IMR-90 (cell line): Measurements from ENCODE around the gene FOXN3. TPM values are rescaled to one million over a fixed set of nuclear protein-coding genes. Genes with fewer than 3 reads are reported as not detected.

Experiments
- ATAC-seq: fragments of 200-7000 bp; cut with Tn5 transposase; 2 replicates; pipeline ENCODE4 v1.9.1; 2020; ENCODE audit warnings: low read depth, mild to moderate bottlenecking, moderate library complexity
- BruUV-seq: library from RNA; stranded (reverse); fragments of 400-500 nt; replicated peaks from 2 replicates; lab custom pipeline; 2021; lab: Mats Ljungman, UMichigan
- CTCF ChIA-PET: fragments of 300-600 bp; formaldehyde crosslinking; extraction: SDS; loops from one replicate; lab custom pipeline; 2021; ENCODE audit warnings: antibody characterized with exemption; lab: Yijun Ruan, JAX
- POLR2A ChIA-PET: fragments of 300-600 bp; sonication (Branson Sonifier 250); formaldehyde crosslinking; loops from one replicate; lab custom pipeline; 2022; ENCODE audit warnings: antibody characterized with exemption; ENCODE audit not compliant: unreplicated experiment; lab: Charles Lee
- DNase-seq: peaks from one replicate; pipeline ENCODE4 v3.0.0; 2013
- H2AFZ ChIP-seq: replicated peaks from 2 replicates; pipeline ENCODE3; 2013; ENCODE audit warnings: low read length, mild to moderate bottlenecking; ENCODE audit not compliant: poor library complexity
- H2AK5ac ChIP-seq: 2 replicates; pipeline ENCODE4 v1.6.1; 2013; ENCODE audit warnings: low read depth, low read length, inconsistent platforms
- H2AK9ac ChIP-seq: replicated peaks from 2 replicates; pipeline ENCODE3; 2013; ENCODE audit warnings: mild to moderate bottlenecking, low read depth, low read length, moderate library complexity; ENCODE audit not compliant: poor library complexity
- H2BK120ac ChIP-seq: 2 replicates; pipeline ENCODE4 v1.6.1; 2013; ENCODE audit warnings: low read depth, low read length, inconsistent platforms
- H2BK15ac ChIP-seq: 3 replicates; pipeline ENCODE4 v1.6.1; 2013; ENCODE audit warnings: low read depth, low read length, inconsistent platforms
- H2BK20ac ChIP-seq: 2 replicates; pipeline ENCODE4 v1.6.1; 2013; ENCODE audit warnings: low read depth, mild to moderate bottlenecking, inconsistent platforms, low read length, moderate library complexity
- H2BK5ac ChIP-seq: 2 replicates; pipeline ENCODE4 v1.6.1; 2013; ENCODE audit warnings: mild to moderate bottlenecking, low read depth, low read length, inconsistent platforms; ENCODE audit not compliant: poor library complexity, severe bottlenecking
- H3K14ac ChIP-seq: replicated peaks from 2 replicates; pipeline ENCODE4 v1.6.1; 2013; ENCODE audit warnings: low read depth, low read length, inconsistent platforms
- H3K18ac ChIP-seq: 2 replicates; pipeline ENCODE4 v1.6.1; 2013; ENCODE audit warnings: low read depth, low read length, control low read depth
- H3K23ac ChIP-seq: 2 replicates; pipeline ENCODE4 v1.6.1; 2013; ENCODE audit warnings: low read depth, low read length, inconsistent platforms
- H3K27ac ChIP-seq: 2 replicates; pipeline ENCODE4 v1.5.1; 2013; ENCODE audit warnings: mild to moderate bottlenecking, control low read depth, low read length; ENCODE audit not compliant: insufficient read depth
- H3K27me3 ChIP-seq: 2 replicates; pipeline ENCODE4 v1.6.1; 2013; ENCODE audit warnings: low read length; ENCODE audit not compliant: control insufficient read depth, insufficient read depth
- H3K36me3 ChIP-seq: 2 replicates; pipeline ENCODE4 v1.6.1; 2013; ENCODE audit warnings: low read length, mixed read lengths; ENCODE audit not compliant: control insufficient read depth, insufficient read depth
- H3K4ac ChIP-seq: 2 replicates; pipeline ENCODE4 v1.6.1; 2013; ENCODE audit warnings: low read depth, low read length, inconsistent platforms
- H3K4me1 ChIP-seq: 2 replicates; pipeline ENCODE4 v1.6.1; 2013; ENCODE audit warnings: low read length, mixed read lengths; ENCODE audit not compliant: control insufficient read depth, insufficient read depth
- H3K4me2 ChIP-seq: 2 replicates; pipeline ENCODE4 v1.6.1; 2013; ENCODE audit warnings: low read depth, mild to moderate bottlenecking, control low read depth, low read length, moderate library complexity
- H3K4me3 ChIP-seq: 2 replicates; pipeline ENCODE4 v1.5.1; 2013; ENCODE audit warnings: low read depth, mild to moderate bottlenecking, control low read depth, low read length, moderate library complexity; ENCODE audit not compliant: insufficient read depth
- H3K56ac ChIP-seq: 2 replicates; pipeline ENCODE4 v1.6.1; 2013; ENCODE audit warnings: low read length, inconsistent platforms; ENCODE audit not compliant: insufficient read depth; ENCODE audit errors: extremely low read depth
- H3K79me1 ChIP-seq, 2 experiments: 2 replicates each; pipeline ENCODE4 v1.6.1; 2013; ENCODE audit warnings: low read length in 2 of 2, inconsistent platforms in 1 of 2, low read depth in 1 of 2
- H3K9ac ChIP-seq: 2 replicates; pipeline ENCODE4 v1.6.1; 2013; ENCODE audit warnings: low read depth, low read length, control low read depth
- H3K9me1 ChIP-seq: 2 replicates; pipeline ENCODE4 v1.6.1; 2013; ENCODE audit warnings: low read length, inconsistent platforms; ENCODE audit not compliant: insufficient read depth
- H3K9me3 ChIP-seq: 2 replicates; pipeline ENCODE4 v1.6.1; 2013; ENCODE audit warnings: low read length; ENCODE audit not compliant: control insufficient read depth, insufficient read depth
- H4K20me1 ChIP-seq: 2 replicates; pipeline ENCODE4 v1.6.1; 2013; ENCODE audit warnings: low read length, inconsistent platforms; ENCODE audit not compliant: insufficient read depth
- H4K5ac ChIP-seq: 2 replicates; pipeline ENCODE4 v1.6.1; 2013; ENCODE audit warnings: mild to moderate bottlenecking, low read depth, low read length, control low read depth
- H4K8ac ChIP-seq, 2 experiments: 2 replicates each; pipeline ENCODE4 v1.6.1; 2013; ENCODE audit warnings: low read depth in 2 of 2, low read length in 2 of 2, control low read depth in 1 of 2, inconsistent platforms in 1 of 2
- H4K91ac ChIP-seq: 2 replicates; pipeline ENCODE4 v1.6.1; 2013; ENCODE audit warnings: low read depth, low read length, inconsistent platforms; ENCODE audit not compliant: insufficient read depth
- CEBPB ChIP-seq: IDR thresholded peaks from 2 replicates; pipeline ENCODE4 v1.6.1; 2012; ENCODE audit warnings: low read depth, low read length, improper control_type of control experiment
- CHD1 ChIP-seq: IDR thresholded peaks from 2 replicates; pipeline ENCODE4 v1.6.1; 2012; ENCODE audit warnings: low read depth, low read length, improper control_type of control experiment
- CTCF ChIP-seq: conservative IDR thresholded peaks from 2 replicates; pipeline ENCODE4 v1.5.1; 2012; ENCODE audit warnings: mild to moderate bottlenecking, low read depth, low read length, improper control_type of control experiment
- ELK1 ChIP-seq: fragments of 150-350 bp; IDR thresholded peaks from 2 replicates; pipeline ENCODE4 v1.6.1; 2016; ENCODE audit warnings: low read depth, mild to moderate bottlenecking, low read length, moderate library complexity, borderline replicate concordance
- FOS ChIP-seq: fragments of 150-350 bp; IDR thresholded peaks from 2 replicates; pipeline ENCODE4 v1.6.1; 2016; ENCODE audit warnings: low read depth, low read length
- MAFK ChIP-seq: IDR thresholded peaks from 2 replicates; pipeline ENCODE4 v1.6.1; 2012; ENCODE audit warnings: low read depth, low read length, improper control_type of control experiment
- MAZ ChIP-seq: IDR thresholded peaks from 2 replicates; pipeline ENCODE4 v1.6.1; 2012; ENCODE audit warnings: low read depth, mild to moderate bottlenecking, low read length, improper control_type of control experiment, moderate library complexity, borderline replicate concordance
- MXI1 ChIP-seq: IDR thresholded peaks from 2 replicates; pipeline ENCODE4 v1.6.1; 2012; ENCODE audit warnings: low read depth, mild to moderate bottlenecking, low read length, moderate library complexity, borderline replicate concordance
- NFE2L2 ChIP-seq: fragments of 150-350 bp; IDR thresholded peaks from 2 replicates; pipeline ENCODE4 v1.6.1; 2016; ENCODE audit warnings: low read depth, mild to moderate bottlenecking, low read length
- POLR2A ChIP-seq: IDR thresholded peaks from 2 replicates; pipeline ENCODE4 v1.6.1; 2012; ENCODE audit warnings: mild to moderate bottlenecking, low read depth, low read length
- RAD21 ChIP-seq: IDR thresholded peaks from 2 replicates; pipeline ENCODE4 v1.6.1; 2012; ENCODE audit warnings: low read length, improper control_type of control experiment
- RCOR1 ChIP-seq: IDR thresholded peaks from 2 replicates; pipeline ENCODE4 v1.6.1; 2012; ENCODE audit warnings: mild to moderate bottlenecking, low read length, improper control_type of control experiment; ENCODE audit not compliant: insufficient replicate concordance
- RFX5 ChIP-seq: IDR thresholded peaks from 2 replicates; pipeline ENCODE4 v1.8.0; 2012; ENCODE audit warnings: low read depth, mild to moderate bottlenecking, low read length, moderate library complexity
- SMC3 ChIP-seq: fragments of 150-350 bp; IDR thresholded peaks from 2 replicates; pipeline ENCODE4 v1.6.1; 2016; ENCODE audit warnings: low read depth, mild to moderate bottlenecking, antibody characterized with exemption, low read length, moderate library complexity
- WGBS, 2 experiments: methylation state at CpG; one replicate each; pipeline versions ENCODE4 v1.1.5 to v1.1.7; 2013; ENCODE audit warnings: missing lambda C conversion rate in 2 of 2; ENCODE audit not compliant: insufficient read length in 1 of 2; ENCODE audit errors: extremely low coverage in 2 of 2; 5-methylcytosine and 5-hydroxymethylcytosine counted together
- dilution Hi-C: fragments of 300-500 bp; cut with HindIII; formaldehyde crosslinking; loops from one replicate; pipeline ENCODE4 v1.14.3; 2018; ENCODE audit warnings: low sequenced_read_pairs; ENCODE audit not compliant: unreplicated experiment
- in situ Hi-C: fragments of 300-500 bp; cut with MboI; formaldehyde crosslinking; loops from 3 replicates; pipeline ENCODE4 v1.14.3; 2019; ENCODE audit warnings: low sequenced_read_pairs, inconsistent platforms, mixed read lengths
- intact Hi-C: fragments of 100-400 bp; cut with micrococcal nuclease; formaldehyde crosslinking; loops from 2 replicates; pipeline ENCODE4 v1.10.0; 2022
- polyA plus RNA-seq, 3 experiments: library from polyadenylated mRNA; depleted of rRNA; stranded (reverse); fragments of >200 nt; gene quantifications; 2 replicates each; pipeline ENCODE4 v1.2.3, GENCODE V29; 2012; ENCODE audit warnings: low replicate concordance in 1 of 3
- total RNA-seq: library from RNA; depleted of rRNA; stranded (reverse); fragments of >200 nt; gene quantifications from 2 replicates; pipeline ENCODE4 v1.2.3, GENCODE V29; 2012
- TF ChIP-seq, protein P1 (sequence below): fragments of 150-350 bp; IDR thresholded peaks from 2 replicates; pipeline ENCODE4 v1.6.1; 2017; ENCODE audit warnings: mild to moderate bottlenecking, antibody characterized with exemption, low read length, low read depth

Gene FOXN3
- total and polyA plus RNA-seq, 2 of the 4 experiments (the other 2 are of a cell fraction) = 22.6 to 33.7 TPM

DNA sequence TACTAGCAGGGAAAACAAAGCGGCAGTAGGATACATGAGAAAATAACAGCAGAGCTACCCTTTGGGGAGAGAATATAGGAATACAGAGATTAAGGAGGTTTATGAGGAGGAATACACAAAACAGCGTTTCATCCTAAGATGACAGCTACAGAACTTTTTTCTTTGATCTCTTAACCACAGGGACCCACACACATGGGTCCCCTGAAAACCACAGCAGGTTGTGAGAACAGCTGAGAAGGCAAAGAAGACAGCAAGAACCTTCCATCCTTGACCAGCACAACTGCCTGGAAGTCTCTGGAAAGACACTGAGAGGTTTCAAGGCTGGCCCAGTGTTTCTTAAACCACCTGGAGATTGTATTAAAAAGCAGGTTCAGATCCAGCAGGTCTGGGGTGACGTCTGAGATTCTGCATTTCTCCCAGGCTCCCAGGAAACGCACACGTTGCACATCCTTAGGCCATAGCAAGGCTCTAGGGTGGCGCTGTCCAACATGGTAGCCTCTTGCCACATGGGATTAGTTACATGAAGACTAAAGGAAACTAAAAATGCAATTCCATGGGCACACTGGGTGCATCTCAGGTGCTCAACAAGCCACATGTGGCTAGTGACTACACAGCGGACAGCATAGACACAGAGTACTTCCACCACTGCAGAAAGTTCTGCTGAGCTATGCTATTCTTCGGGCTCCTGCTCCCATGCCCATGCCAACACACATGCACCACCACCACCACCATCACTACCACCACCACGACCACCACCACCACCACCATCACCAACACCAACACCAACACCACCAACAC, 92.3 kb downstream of the FOXN3 start:
- no peak overlapping the region for H2AFZ ChIP-seq
- H2AK5ac ChIP-seq = no peak overlapping the region
- H3K36me3 ChIP-seq = peaks cover 5% of the 10 kb centered on the region
- WGBS, 2 experiments = 100% methylated on average over 4 of the region's 9 CpGs; no CpG with 5 or more reads in 1 of the 2 experiments
- in situ Hi-C loops = no loop called here
- H4K20me1 ChIP-seq = peaks cover 21% of the 10 kb centered on the region
- no peak overlapping the region for H2AK9ac ChIP-seq
- no peaks in the 10 kb centered on the region for H3K27me3 ChIP-seq
- no peak overlapping the region for H3K4me3 ChIP-seq
- CTCF ChIA-PET = no interaction called here
- ATAC-seq (no peak), DNase-seq (no peak)
- H3K4me2 ChIP-seq = no peak overlapping the region
- no peaks in the 10 kb centered on the region for H3K9me3 ChIP-seq
- no peak overlapping the region for H3K23ac ChIP-seq
- no peak overlapping the region for H4K8ac ChIP-seq
- H3K56ac ChIP-seq = no peak overlapping the region
- peak overlapping the region; percentile 18 for H2BK5ac ChIP-seq
- peaks cover 24% of the 10 kb centered on the region for H3K9me1 ChIP-seq
- H4K91ac ChIP-seq = no peak overlapping the region
- H3K79me1 ChIP-seq = peaks cover 59 to 88% of the 10 kb centered on the region in 2 experiments
- no peak overlapping the region for H2BK15ac ChIP-seq
- BruUV-seq = no TSS peak
- no peak overlapping the region for H2BK20ac ChIP-seq
- no peak overlapping the region for H3K27ac ChIP-seq
- dilution Hi-C loops = no loop called here
- no peak overlapping the region for H3K18ac ChIP-seq
- H3K4me1 ChIP-seq = peaks cover 22% of the 10 kb centered on the region
- no peak overlapping the region for H3K4ac ChIP-seq
- H2BK120ac ChIP-seq = no peak overlapping the region
- H4K5ac ChIP-seq = no peak overlapping the region
- POLR2A ChIA-PET = no interaction called here
- intact Hi-C loops = no loop called here
- no peak overlapping the region for H3K9ac ChIP-seq
- no peak overlapping the region for H3K14ac ChIP-seq
- TF ChIP-seq RFX5 (no peak), RCOR1 (no peak), MAZ (no peak), CHD1 (no peak), MAFK (no peak), RAD21 (no peak), POLR2A (no peak), NFE2L2 (no peak), CTCF (no peak), CEBPB (no peak), ELK1 (no peak), SMC3 (no peak), FOS (no peak), MXI1 (no peak)
- TF ChIP-seq, protein P1, sequence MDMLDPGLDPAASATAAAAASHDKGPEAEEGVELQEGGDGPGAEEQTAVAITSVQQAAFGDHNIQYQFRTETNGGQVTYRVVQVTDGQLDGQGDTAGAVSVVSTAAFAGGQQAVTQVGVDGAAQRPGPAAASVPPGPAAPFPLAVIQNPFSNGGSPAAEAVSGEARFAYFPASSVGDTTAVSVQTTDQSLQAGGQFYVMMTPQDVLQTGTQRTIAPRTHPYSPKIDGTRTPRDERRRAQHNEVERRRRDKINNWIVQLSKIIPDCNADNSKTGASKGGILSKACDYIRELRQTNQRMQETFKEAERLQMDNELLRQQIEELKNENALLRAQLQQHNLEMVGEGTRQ = no peak
